HG03097 (cell line): ENCODE measurements around the gene LGALS12.

Experiments used
- ATAC-seq: cut with Tn5 transposase; IDR thresholded peaks from one replicate; pipeline ENCODE4 v1.9.1; 2021; ENCODE audit not compliant: unreplicated experiment, low FRiP score

Gene LGALS12

DNA sequence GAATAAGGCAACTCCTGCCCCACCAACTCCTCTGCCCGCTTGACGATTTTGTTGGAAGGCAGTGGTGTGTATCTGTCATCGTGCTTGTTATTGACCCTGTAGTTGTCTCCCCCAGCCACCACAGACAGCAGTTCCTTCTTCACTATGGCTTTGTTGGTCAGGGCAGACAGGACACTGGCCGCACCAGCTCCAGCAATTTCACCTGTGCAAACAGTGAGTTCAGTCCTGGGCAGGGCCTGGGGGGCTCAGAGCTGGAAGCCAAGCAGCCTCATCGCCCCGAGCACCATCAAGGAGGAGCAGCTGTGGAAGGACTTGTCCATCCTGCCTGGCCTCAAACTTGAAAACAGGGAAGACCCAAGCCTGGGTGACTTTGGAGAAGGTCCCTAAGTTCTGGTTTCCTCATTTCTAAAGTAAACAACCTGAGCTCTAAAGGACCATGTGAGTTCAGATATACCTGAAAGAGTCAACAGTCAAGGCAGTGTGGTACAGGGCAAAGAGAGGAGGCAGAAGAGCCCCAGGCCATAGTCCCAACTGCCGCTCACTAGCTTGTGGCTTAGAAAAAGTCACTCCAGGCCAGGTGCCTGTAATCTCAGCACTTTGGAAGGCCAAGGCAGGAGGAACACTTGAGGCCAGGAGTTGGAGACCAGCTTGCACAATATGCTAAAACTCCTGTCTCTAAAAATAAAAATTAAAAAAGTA, 52.7 kb downstream of the LGALS12 start:
- ATAC-seq = no peak

DNA sequence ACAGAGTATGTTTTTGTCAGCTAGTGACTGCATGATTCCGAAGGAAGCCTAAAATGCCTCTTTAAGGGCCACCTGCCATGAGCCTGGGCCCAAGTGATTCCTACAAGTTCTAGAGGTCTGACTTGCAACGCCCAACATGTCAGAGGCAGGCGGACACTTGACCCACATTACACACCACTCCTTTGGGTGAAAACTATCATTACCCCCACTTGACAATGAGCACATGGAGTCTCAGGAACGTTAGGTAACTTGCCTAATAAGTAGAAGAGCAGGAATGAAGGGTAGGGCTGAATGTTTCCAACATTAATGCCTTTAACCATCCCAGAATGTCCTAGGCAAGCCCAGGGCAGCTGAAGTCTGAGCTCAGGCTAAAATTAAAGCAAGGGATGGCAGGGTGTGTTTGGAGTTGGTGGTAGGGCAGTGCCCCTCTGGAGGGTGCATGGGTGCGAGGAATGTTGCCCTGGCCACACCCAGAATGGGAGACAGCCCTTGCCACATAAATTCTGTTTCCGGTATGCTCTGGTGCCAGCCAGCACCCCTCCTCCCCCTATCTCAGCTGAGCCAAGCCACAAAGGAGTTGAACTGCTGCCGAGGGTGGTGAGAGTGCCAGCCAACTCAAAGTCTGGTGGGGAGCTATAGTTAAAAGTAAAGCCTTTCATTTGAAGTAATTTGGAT, 54.8 kb downstream of the LGALS12 start:
- ATAC-seq = no peak

DNA sequence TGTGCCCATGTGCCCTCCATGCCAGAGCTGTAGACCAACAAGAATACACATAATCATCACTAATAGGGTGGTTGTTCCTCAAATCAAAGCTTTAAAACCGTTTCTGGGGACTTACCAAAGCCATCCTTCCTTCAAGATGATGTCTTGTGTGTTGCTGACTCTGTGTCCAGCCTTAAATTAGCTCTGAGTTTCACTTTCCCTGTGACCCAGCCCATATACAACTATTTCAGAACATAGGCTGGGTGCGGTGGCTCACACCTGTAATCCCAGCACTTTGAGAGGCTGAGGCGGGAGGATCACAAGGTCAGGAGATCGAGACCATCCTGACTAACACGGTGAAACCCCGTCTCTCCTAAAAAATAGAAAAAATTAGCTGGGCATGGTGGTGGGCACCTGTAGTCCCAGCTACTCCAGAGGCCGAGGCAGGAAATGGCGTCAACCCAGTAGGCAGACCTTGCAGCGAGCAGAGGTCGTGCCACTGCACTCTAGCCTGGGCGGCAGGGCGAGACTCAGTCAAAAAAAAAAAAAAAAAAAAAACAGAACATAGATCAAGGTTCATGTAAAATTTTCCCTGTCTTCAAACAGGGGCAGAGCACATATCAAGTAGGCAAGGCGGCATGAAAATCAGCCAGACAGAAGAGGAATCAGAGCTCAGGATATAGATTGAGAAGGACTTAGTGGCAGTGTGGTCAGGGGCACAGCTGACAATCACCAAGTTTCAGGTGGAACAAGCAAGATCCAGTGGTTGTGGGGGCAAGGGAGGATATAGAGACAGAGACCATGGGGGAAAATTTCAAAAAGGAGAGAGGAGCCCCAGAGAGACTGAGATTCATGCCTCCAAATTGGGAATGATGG, 57.5 kb downstream of the LGALS12 start, which contains the start of gene PLAAT2:
TSS of gene PLAAT2 (minus strand) at position 179 of the 855 bp plus-strand sequence. CDS start at position 124, 55 bp downstream.
- ATAC-seq = no peak

DNA sequence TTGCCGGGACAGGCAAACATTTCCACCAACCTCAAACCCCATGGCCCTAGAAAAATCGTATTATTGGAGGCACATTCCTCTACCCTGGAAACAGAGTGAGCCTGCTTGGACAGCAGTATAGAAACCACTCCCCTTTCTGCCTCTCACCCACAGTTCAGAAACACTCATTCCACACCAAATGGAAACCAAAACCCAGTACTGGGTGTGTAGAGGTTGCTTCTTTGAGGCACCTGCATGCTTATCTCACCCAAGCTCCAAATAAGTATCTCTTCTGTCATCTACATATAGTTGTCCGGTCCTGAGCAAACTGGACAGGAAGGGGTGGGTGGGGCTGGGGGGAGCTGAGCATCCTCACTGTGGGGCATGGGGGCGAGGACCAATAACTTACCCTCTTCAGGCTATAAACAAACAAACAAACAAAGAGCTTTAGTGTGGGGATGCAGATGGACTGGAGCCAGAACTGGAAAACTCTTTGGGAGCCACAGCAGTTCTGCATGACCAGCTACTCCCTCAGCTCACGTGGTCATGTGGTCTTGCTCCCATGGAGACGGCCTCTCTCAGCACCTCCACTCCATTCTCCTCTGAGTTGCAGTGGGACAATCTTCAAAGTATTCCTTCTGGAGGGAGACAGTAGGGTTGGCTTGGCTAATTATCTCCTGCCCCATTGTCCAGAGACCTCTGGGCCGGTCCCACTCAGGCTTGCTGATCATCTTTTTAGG, 58.3 kb downstream of the LGALS12 start:
- peak; percentile 55 for ATAC-seq

- ATAC-seq = no peak
Measured at GRCh38 chr11:63564784-63565350, 59.0 kb downstream of the LGALS12 start.
